ENCODE data around the gene EOLA1.
A peak's percentile ranks its signal among the peaks of the same experiment; 100 is the strongest.
"Not testable (repeated sequence)": the region's sequence is repeated elsewhere in the genome, so short reads cannot be mapped to it uniquely, and the experiment has no call there.

EOLA1 gene

DNA sequence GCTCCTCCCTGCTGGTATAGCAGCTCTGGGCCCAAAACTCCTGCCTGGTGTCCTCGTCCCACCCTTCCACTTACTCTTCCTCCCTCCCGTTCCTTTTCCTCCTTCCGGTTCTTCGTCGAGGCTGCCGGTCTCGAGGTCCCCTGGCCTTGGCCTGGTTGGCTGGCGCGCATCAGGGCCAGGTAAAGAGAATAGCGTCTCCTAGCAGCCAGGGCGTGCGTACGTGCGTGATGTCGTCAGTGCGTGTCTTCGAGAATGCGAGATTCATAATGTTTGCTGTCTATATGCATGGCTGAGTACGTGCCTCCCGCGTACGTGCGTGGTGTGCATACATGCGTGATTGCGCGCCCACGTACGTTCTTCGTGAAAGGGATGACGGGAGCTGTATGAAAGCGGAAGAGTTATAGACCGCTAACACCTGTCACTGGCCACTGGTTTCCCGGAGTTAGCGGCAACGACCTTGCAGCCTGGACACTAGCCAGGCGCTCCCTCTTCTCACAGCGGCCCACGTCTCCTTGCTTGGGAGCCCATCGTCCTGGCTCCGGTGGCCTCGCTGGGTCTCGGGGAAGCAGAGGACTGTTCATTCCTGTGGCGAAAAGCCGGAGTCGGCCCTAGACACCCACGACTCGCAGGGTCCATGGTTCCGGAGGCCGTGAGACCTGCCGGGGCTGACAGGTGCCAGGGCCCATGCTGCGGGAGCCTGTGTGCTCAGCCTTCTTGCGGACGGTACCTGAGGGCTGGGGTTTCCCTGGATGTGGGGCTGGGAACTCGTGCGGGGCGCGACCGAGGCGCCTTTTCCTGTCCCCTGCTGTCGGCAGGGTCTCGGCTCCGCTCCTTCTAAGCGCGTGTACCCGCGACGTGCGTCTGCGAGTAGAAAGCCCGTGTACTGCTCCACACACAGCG is at the start of gene EOLA1:
Gene EOLA1, plus strand, starts transcription at position 392 of the 900 bp plus-strand sequence. CDS start 4,619 bp downstream, outside the sequence.
- peak; percentile 71 to 86 for DNase-seq (ENCODE audit: low read depth in 2 of 2)

DNA sequence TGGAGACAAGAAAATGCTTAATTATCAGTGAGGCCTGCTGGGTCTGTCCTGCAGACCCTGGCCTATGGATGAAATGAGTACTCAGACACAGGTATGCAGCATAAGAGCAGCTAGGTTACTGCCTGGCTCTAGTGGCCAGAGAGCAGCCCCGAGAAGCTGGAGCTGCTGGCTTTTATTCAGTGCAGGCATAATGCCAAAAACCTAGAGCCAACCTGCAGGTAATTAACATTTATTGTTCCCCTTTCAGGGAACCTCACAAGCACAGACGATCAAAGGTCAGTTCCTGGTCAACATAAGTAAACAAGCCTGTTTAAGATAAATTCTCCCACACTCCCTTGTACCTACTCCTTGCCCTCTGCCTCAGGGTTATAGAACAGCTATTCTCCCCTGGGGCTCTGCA is 49.0 kb upstream of the EOLA1 start:
- no peak for DNase-seq (ENCODE audit: low read depth in 2 of 2)

GRCh38 chrX:149493567-149494562 is 46.9 kb upstream of the EOLA1 start:
- no peak for DNase-seq (ENCODE audit: low read depth in 2 of 2)

DNA sequence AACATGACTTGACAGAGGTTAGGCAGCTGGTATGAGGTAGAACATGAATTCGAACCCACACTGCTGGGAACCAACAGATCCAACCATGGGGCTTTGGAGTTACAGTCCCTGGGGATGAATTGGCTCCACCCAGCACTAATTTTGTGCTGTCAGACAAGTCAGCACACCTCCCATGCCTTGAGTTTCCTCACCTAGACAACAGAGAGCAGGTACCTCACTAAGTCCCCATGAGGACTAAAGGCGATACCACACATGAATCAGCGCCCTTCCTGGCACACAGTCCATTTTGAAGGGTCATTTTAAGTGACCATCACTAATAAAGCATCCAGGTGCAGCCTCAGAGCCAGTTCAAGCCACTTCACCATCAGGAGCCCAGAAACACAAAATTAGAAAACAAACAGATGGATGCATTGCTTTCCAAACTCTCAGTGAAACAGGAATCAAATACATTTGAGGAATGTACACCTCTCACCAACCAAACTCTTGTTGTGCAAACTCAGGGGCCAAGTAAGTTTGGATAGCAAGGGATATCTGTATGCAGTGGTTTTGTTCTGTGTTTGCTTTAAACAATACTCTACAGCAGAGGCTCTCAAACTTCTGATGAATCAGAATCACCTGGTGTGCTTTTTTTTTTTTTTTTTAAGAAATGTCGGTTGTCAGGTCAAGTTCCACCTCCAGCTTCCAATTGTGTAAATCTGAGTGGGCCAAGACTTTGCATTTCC is 45.8 kb upstream of the EOLA1 start:
- no peak for DNase-seq (ENCODE audit: low read depth in 2 of 2)

GRCh38 chrX:149495573-149496071 is 45.2 kb upstream of the EOLA1 start:
- DNase-seq (ENCODE audit: low read depth in 2 of 2) = no peak

- no peak for DNase-seq (ENCODE audit: low read depth in 2 of 2)
These were observed 43.8 kb upstream of the EOLA1 start for GRCh38 chrX:149497054-149497453.

GRCh38 chrX:149497626-149498025 is 43.2 kb upstream of the EOLA1 start:
- no peak for DNase-seq (ENCODE audit: low read depth in 2 of 2)

DNA sequence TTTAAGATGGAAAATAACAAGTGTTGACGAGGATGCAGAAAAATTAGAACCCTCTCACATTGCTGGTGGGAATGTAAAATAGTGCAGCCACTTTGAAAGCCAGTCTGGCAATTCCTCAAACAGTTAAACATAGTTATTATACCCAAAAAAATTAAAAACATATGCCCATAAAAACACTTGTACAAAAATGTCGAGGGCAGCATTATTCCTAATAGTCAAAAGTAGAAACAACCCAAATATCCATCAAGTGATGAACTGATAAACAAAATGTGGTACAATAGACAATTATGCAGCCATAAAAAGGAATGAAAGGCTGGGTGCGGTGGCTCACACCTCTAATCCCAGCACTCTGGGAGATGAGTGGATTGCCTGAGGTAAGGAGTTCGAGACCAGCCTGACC is 42.0 kb upstream of the EOLA1 start:
- no peak for DNase-seq (ENCODE audit: low read depth in 2 of 2)

DNA sequence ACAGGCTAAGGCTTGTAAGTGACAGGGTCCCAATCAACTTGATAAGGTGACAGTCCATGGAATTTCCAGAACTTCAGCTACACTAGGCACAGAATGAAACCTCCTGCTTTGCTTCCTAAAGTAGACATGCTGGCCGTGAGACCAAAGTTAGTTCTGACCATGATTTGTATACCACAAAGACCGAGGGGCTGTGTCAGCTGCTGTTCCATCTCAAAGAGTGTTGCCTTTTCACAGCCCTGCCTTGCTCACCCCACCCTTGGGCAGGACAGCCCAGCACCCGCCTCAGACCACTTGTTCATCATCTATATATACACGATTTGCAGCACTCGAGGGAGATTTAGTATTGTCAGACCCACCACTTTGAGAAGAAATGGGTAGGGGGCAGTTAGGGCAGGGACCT is 41.0 kb upstream of the EOLA1 start:
- DNase-seq (ENCODE audit: low read depth in 2 of 2) = no peak

DNA sequence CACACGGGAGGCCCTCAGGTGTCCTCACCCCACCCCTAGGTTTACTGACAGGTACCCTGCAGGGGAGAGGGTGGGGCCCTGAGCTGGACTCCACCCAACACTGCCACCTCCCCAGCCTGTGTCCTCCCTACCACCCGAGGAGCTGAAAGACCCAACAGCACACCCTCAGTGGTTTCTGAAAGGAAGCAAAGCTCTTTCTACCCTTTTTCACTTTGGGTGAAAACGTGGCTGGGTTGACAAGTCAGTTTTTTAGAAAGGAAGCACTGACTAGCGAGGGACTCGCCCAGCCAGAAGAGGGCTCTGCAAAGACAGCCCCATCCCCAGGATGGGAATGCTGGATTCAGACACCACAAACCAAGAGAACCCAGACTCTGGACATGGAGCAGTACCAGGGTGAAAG is 37.9 kb upstream of the EOLA1 start:
- not testable (repeated sequence) for DNase-seq (ENCODE audit: low read depth in 2 of 2)

- DNase-seq (ENCODE audit: low read depth in 2 of 2) = peak in 1 of 2 donors; percentile 37
These were observed 37.4 kb upstream of the EOLA1 start for GRCh38 chrX:149503446-149503845.

DNA sequence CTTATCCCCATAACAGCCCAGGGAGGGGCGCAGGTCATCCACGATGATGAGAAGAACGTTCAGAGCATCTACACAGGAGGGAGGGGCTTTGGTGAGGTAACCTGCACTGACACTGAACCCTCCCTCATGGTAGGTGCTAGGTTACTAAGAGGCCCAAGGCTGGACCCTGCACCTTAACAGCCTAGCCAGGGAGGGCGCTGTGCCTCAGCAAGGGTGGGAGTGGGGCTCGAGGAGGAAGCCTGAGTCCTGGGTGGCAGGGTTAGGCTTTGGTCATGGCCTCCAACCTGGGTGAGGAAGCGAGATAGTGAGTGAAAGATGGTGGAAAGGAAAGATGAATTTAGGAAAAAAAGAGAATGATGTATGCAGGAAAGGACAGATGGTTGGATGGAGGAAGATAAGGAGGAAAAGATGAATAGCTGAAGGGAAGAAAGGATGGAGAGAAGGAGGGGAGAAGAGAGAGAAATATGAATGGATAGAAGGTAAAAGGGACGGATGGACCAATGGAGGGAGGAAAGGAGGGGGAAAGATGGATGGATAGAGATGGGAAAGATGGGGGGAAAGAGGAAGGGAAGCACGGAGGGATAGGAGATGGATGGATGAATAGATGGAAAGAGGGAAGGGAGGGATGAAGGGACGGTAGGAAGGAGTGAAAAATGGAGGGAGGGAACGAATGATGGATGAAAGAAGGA is 36.4 kb upstream of the EOLA1 start:
- peak; percentile 24 to 30 for DNase-seq (ENCODE audit: low read depth in 2 of 2)

DNA sequence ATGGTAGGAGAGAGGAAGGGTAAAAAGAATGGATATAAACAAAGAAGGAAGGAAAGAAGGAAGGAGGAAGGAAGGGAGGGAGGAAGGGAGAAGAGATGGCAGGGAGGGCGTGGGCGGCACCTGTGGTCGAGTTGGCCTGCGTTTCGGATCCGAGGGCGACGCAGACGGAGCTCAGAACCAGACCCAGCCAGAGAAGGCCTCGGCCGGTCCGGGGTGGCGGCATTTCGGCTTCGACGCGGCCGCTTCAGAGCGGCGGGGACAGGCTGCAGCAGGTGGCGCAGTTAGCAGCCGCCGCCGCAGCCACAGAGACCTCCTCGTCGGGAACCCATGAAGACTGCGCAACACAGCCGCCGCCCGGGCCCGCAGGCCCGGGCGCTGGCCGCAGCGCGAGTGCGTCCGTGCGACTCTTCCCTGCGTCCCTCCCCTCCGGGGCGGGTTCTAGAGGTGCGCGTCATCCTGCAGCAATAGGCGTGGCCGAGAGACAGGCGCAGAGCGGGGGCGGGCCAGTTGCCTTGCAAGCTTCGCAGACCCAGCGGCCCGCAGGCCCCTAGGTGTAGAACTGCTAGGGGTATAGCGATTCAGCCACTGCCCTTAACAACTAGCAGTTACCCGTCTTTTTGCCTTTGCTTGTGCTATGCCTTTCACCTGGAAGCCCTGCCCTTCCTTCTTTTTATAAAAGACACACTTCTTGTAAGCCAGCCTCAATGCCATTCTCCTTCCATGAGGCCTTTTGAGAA is 35.7 kb upstream of the EOLA1 start, which contains the start of gene IDS:
Gene IDS, minus strand, starts transcription at position 392 of the 737 bp plus-strand sequence. Its CDS starts 169 bp downstream, at position 223.
- peak; percentile 67 to 69 for DNase-seq (ENCODE audit: low read depth in 2 of 2)

DNA sequence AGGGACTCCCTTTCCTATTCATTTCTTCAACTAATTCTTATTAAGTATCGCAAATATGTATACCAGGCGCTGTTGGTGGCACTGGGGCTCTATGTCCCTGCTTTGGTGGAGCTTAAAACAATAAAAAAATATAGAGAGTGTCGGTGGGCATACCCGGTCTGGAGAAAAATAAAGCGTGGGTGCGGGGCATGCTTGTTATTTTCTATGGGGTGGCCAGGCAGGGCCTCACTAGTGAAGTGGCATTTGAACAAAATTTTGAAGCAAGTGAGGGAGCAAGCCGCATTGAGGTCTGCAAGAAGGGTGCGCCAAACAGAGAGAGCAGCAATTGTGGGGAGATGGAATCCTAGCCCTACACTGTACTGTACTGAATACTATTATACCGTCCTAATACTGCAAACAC is 35.1 kb upstream of the EOLA1 start:
- DNase-seq (ENCODE audit: low read depth in 2 of 2) = no peak

- no peak for DNase-seq (ENCODE audit: low read depth in 2 of 2)
These were observed 34.5 kb upstream of the EOLA1 start for GRCh38 chrX:149506349-149506748.

DNA sequence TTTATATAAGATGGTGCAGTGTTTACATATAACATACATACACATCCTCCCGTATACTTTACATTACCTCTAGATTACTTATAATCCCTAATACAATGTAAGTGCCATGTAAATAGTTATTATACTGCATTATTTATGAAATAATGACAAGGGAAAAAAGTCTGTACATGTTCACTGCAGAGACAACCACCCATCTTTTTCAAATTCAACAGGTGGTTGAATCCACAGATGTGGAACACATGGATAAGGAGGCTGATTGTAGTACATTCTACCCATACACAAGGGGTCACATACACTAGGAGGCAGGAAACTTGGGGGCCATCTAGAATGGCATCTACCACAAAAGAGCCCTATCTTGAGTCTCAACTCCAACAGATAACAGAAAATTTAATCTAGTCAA is 32.3 kb upstream of the EOLA1 start:
- no peak for DNase-seq (ENCODE audit: low read depth in 2 of 2)

DNA sequence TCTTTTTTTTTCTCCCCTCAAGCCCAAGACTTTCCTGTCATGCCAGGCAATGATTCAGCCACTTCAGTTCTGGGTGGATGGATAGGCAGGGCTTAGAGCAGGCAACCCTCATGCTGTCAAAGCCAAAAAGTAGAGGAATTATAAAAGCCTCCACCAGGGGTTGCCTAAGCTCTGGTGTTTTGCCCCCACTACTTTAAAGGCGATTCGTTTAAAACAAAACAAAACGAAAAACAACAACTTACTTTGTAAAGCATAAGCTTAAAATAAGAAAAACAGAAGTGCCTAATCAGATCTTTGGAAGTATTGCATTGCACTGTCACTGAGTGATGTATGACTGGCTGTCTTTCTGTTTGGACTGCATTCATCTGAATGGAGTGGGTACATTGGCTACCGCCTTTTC is 30.4 kb upstream of the EOLA1 start:
- DNase-seq (ENCODE audit: low read depth in 2 of 2) = no peak

DNA sequence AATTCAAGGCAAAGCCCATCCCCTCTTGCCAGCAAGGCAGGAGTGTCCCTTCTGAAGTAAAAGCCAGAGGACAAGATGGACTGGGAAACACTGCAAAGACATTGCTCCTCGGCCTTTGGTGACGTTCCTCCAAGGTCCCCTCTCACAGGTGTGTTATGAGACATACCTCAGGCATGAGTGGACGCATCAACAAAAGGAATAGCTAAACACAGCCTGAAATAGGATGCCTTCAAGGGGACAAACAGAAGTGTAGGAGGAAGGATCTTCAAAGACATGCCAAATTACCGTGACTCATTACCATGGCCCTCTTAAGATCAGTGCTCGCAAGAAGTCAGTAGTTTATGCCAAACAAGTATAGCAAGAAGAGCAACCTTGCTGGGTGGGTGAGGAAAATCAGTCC is 29.7 kb upstream of the EOLA1 start:
- no peak for DNase-seq (ENCODE audit: low read depth in 2 of 2)

- no peak for DNase-seq (ENCODE audit: low read depth in 2 of 2)
These were observed 28.5 kb upstream of the EOLA1 start for GRCh38 chrX:149512225-149512885.
